Fibroblast of pulmonary artery (primary cell): Measurements from ENCODE around the gene PUM2.
"Not testable (repeated sequence)": the region's sequence is repeated elsewhere in the genome, so short reads cannot be mapped to it uniquely, and the experiment has no call there.

Experiments used
- DNase-seq: peaks from one replicate; pipeline ENCODE4 v3.0.0-alpha.2; 2010; ENCODE audit warnings: low read depth
- H3K4me3 ChIP-seq: replicated peaks from 2 replicates; pipeline ENCODE4 v1.5.1; 2011; ENCODE audit warnings: low read depth, mild to moderate bottlenecking, control low read depth, low read length, moderate library complexity
- TF ChIP-seq, protein P1 (sequence below): IDR thresholded peaks from 2 replicates; pipeline ENCODE4 v1.5.1; 2011; ENCODE audit warnings: mild to moderate bottlenecking, control low read depth, low read length, inconsistent platforms; ENCODE audit errors: missing control alignments

Gene PUM2

GRCh38 chr2:20282916-20283592, 67.6 kb downstream of the PUM2 start:
- DNase-seq = peak; percentile 79
- H3K4me3 ChIP-seq = no peak overlapping the region
- TF ChIP-seq, protein P1, sequence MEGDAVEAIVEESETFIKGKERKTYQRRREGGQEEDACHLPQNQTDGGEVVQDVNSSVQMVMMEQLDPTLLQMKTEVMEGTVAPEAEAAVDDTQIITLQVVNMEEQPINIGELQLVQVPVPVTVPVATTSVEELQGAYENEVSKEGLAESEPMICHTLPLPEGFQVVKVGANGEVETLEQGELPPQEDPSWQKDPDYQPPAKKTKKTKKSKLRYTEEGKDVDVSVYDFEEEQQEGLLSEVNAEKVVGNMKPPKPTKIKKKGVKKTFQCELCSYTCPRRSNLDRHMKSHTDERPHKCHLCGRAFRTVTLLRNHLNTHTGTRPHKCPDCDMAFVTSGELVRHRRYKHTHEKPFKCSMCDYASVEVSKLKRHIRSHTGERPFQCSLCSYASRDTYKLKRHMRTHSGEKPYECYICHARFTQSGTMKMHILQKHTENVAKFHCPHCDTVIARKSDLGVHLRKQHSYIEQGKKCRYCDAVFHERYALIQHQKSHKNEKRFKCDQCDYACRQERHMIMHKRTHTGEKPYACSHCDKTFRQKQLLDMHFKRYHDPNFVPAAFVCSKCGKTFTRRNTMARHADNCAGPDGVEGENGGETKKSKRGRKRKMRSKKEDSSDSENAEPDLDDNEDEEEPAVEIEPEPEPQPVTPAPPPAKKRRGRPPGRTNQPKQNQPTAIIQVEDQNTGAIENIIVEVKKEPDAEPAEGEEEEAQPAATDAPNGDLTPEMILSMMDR = no peak

GRCh38 chr2:20281876-20282275, 68.8 kb downstream of the PUM2 start:
- TF ChIP-seq, protein P1 = no peak
- no peak overlapping the region for H3K4me3 ChIP-seq
- DNase-seq = no peak

- TF ChIP-seq, protein P1 = no peak
- no peak for DNase-seq
- H3K4me3 ChIP-seq = no peak overlapping the region
Measured at GRCh38 chr2:20273042-20273441, 77.6 kb downstream of the PUM2 start.

GRCh38 chr2:20268317-20268716, 82.3 kb downstream of the PUM2 start:
- not testable (repeated sequence) for DNase-seq, H3K4me3 ChIP-seq

DNA sequence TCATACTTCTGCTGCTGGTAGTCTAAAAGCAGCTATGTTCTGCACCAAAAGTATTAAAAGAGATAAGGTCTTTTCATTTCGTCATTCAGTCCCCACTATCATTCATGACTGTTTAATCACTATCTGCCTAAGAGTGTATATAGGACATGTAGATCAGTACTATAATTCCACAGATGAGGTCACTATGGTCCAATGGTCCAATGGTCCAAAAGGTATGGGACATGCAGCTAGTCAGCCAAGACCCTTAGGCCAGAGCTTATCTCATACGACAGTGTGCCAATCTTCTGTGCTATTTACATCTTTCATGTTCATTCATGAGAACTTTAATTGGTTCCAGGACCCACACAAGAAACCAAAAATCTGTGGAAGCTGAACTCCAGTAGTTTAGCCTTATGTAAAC, 83.1 kb downstream of the PUM2 start:
- TF ChIP-seq, protein P1 = no peak
- H3K4me3 ChIP-seq = no peak overlapping the region
- no peak for DNase-seq

DNA sequence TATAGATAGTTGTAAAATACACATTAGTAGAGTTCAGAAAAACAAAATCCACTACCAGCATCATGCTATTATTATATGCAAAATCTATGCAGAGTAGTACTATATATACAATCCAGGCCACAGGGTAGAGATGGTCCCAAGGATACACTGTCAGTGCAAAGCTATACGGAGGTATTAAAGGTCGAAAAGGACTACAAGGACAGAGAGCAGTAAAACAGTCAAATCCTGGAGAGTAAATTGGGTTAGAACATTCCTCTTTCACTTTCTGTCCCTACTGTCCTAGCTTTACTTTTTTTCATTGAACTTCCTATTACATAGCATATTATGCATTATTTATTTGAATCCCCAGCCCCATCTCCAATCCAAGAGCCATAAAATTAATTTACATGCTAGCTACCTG, 86.0 kb downstream of the PUM2 start:
- H3K4me3 ChIP-seq = no peak overlapping the region
- DNase-seq = no peak

DNA sequence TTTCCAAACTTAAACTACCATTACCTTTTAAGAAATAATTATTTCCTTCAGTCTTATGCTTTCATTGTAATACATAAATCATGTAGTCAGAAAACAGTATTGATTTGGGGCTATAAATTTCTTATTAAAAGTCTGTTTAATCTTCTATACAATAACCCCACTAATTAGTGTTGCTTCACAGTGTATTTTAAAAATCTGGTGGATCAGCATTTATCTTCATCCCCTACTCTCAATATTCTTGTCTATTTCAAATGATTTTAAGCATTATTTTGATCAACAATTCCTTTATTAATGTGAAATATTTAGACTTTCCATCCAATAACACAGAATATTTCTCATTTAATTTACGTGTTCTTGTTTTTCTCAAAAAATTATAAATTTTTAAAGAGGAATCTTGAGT, 93.2 kb downstream of the PUM2 start:
- TF ChIP-seq, protein P1 = no peak
- no peak for DNase-seq

More for the DNA sequence above, 86.0 kb downstream of the PUM2 start:
- TF ChIP-seq, protein P1 = no peak

More for the DNA sequence above, 93.2 kb downstream of the PUM2 start:
- H3K4me3 ChIP-seq = no peak overlapping the region
